Activated CD8-positive, alpha-beta memory T cell treated with anti-CD3 and anti-CD28 coated beads for 48 hours (primary cell): ENCODE results near the gene CDH4.

Experiments used
- DNase-seq, 3 experiments: peaks; one replicate each; pipeline ENCODE4 v3.0.0-alpha.2; 2020; ENCODE audit warnings: low read depth in 2 of 3, low spot score in 2 of 3

The CDH4 gene

DNA sequence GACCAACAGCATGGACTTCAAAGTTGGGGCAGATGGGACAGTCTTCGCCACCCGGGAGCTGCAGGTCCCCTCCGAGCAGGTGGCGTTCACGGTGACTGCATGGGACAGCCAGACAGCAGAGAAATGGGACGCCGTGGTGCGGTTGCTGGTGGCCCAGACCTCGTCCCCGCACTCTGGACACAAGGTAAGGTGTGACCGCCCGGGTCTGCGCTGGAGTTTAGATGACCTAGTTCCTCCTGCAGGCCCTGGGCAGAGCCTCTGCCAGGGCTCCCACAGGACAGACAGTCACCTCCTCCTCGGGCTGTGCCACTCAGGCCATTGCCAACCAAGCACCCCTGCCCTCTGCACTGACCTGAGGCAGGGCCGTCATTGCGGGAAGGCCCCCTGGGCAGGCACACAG, 491.5 kb downstream of the CDH4 start:
- no peak for DNase-seq

DNA sequence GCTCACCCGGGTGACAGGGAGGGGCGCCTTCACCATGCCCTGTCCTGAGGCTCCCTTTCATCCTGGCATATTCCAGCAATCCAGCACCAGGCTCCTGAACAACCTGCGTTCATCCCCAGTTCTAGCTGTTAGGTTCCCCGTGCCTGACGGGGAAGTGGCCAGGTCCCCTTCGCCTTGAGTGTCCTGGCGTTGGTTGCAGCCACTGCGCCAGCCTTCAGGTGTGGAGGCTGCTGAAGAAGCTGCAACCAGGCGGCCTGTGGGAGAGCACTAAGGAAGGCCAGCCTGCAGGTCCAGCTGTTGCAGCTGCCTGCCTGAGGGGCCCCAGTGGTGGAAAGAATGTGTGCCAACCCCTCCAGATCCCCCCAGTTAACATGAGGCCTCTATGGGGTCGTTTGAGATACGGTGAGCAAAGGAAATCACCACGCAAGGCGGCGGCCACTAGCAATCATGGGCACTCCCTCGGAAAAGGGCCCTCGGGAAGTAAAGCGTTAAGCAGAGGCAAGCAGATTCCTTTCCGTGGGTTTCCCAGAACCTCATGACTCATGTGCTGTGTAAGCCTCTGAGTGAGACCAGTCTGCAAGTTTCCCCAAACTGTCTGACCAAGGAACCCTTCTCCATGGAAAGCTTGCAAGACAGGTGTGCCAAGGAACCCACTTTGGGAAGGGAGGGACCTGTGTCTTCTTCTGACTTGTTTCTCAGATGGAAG, 492.8 kb downstream of the CDH4 start:
- DNase-seq: no peak

GRCh38 chr20:61745397-61746146, 493.5 kb downstream of the CDH4 start:
- DNase-seq: no peak

- no peak for DNase-seq
Observed at GRCh38 chr20:61746147-61746646, 494.1 kb downstream of the CDH4 start.

DNA sequence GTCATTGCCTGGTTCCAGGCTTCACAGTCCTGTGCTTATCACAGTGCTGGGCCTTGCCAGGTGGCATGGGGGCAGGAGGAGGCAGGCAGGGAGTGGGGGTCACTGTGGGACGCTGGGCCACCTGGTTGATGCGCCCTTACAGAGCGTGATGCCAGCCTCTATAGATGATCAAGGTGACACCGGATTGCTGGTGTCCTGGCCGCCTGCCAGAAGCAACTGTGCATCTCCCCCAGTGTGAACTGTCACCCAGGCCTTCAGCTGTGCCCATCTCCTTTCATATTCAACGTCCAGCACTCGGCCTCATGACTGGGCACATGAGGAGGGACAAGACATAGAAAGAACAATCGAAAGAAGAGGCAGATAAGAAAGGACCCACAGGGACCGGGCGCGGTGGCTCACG, 494.7 kb downstream of the CDH4 start:
- no peak for DNase-seq

GRCh38 chr20:61748376-61748775, 496.3 kb downstream of the CDH4 start:
- DNase-seq: no peak

DNA sequence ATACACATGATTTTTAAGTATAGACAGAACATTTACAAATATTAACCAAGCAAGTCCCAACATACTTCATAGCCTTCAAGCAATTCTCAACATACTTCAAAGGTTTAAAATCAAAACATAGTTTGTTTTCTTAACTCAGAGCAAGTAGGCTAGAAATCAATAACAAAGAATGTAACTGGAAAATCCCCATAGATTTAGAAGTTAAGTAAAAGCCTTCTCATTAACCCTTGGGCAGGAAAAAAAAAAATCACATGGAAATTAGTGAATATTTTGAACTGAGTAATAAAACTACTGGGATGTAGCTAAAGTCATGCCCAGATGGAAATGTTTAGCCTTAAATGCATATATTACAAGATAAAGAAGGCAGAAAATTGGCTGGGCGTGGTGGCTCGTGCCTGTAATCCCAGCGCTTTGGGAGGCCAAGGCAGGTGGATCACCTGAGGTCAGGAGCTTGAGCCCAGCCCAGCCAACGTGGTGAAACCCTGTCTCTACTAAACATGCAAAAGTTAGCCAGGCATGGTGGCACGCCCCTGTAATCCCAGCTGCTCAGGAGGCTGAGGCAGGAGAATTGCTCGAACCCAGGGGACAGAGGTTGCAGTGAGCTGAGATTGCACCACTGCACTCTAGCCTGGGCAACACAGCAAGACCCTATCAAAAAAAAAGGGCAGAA, 497.5 kb downstream of the CDH4 start:
- no peak for DNase-seq

- DNase-seq: no peak
Observed at GRCh38 chr20:61750093-61750492, 498.0 kb downstream of the CDH4 start.

GRCh38 chr20:61752576-61752975, 500.5 kb downstream of the CDH4 start:
- DNase-seq: no peak

- no peak for DNase-seq
Observed at GRCh38 chr20:61753316-61753942, 501.4 kb downstream of the CDH4 start.

DNA sequence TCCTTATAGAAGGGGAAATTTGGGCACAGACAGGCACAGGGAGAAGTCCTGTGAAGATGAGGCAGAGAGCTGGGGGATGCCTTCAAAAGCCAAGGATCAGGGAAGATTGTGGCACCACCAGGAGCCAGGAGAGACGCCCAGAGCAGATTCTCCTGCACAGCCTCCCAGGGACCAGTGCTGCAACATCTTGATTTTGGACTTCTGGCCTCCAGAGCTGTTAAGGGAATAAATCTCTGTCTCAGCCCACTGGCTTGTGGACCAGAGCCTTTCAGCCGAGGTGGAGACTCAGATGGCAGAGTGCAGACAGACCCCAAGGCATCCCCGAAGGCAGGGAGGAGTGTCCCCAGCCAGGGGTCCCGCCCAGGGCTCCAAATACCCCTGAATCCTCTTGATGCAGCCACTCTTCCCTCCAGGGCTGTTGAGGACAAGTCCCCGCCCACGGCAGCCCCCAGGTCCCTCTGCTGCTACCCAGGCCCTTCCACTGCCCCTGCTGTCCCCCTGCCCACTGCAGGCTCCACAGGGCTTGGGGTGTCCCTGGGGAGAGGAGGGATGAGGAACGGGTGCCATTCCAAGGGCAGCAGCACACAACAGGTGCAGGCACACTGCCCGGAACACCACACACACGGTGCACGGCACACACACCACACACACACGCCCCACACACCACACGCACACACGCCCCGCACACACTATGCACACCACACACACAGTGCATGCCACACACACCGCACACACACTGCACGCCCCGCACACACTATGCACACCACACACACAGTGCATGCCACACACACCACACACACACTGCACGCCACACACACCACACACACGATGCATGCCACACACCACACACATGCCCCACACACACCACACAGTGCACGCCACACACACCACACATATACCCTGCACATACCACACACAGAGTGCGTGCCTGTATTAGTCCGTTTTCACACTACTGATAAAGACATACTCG, 502.2 kb downstream of the CDH4 start:
- DNase-seq: no peak

DNA sequence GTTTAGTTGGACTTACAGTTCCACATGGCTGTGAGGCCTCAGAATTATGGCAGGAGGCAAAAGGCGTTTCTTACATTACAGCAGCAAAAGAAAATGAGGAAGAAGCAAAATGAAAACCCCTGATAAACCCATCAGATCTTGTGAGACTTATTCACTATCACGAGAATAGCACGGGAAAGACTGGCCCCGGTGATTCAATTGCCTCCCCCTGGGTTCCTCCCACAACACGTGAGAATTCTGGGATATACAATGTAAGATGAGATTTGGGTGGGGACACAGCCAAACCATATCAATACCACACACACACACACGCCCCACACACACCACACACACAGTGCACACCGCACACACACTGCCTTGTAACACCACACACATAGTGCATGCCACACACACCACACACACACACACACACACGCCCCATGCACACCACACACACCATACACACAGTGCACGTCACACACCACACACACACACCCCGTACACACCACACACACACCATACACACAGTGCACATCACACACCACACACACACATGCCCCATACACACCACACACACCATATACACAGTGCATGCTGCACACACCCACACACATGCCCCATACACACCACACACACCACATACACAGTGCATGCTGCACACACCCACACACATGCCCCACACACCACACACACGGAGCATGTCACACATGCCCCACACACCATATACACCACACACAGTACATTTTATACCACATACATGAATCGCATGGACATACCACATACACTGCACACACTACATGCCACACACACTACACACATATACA, 503.1 kb downstream of the CDH4 start:
- no peak for DNase-seq

GRCh38 chr20:61755971-61756845, 504.1 kb downstream of the CDH4 start:
- no peak for DNase-seq

DNA sequence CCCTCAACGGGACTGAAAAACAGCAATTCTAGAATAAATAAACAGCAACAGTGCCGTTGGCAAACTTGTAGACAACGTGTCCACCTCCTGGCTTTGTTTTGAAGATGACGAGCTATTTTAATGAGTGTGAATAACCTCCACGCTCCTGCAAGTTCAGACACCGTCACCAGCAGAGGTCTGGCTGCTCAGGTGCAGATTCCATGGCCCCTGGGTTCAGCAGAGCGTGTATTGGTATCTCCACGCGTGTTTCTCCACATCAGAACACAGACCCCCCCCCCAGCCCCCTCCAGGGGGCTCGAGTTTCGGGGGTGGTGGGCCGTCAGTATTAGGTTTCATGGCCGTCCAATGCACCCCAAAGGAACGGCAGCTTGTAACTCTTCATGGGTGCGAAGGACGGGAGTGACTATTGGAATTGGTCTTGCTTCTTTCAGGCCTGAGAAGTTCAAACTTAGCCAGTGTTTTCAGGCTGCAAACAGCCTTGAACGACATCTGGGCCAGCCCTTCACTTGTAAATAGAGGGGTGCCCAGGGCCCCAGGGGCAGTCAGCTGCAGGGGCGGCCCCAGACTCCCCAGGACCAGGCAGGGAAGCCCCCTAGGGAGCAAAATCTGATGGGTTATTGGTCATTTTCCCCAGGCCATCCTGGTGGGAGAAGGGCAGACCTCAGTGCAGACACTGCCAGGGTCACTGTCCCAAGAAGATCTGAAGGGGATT, 505.1 kb downstream of the CDH4 start:
- DNase-seq: no peak

DNA sequence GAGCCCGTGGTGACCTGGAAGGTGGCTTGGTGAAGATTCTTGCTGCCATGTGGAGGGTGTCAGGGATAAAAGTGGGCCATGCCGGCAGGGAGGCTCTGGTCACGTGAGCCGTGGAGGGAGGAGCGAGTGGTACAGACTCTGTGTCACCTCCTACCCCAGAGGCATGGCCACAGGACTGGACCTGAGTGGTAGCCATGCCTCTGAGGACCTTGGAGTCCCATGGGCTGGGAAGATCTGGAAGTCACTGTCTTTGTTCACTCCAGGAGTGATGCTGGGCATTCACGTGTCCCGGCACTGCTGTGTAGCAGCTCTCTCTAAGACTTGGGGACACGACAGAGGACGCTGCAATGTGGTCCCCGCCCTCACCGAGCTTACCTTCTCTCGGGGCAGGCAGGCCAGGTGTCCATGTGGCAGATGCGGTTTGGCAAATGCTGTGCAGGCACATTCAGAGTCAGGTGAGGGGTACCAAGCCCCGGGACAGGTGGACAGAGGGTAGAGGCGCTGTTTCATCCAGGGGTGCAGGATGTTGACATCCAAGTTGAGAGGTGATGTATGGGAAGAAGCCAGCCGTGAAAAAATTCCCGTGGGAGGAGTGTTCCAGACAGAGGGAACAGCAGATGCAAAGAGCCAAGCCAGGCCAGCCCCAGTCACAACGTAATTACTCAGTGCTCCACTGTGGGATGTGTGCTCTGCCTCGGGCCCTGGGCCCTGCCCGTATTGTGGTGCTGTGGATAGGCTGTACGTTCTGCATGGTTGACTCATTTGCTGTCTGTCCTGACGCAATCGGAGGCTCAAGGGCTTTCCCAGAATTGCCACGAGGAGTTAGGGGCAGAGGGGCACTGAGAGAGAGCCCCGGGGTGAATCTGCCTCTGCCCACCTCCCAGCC, 505.9 kb downstream of the CDH4 start:
- DNase-seq: no peak

GRCh38 chr20:61758564-61759200, 506.6 kb downstream of the CDH4 start:
- DNase-seq: no peak
